Thoracic aorta (tissue), 2 donors: ENCODE measurements around the gene BRD9. TPM values are rescaled to one million over a fixed set of nuclear protein-coding genes. Genes with fewer than 3 reads are reported as not detected.

Experiments
- ATAC-seq: fragments of 150-250 bp; one replicate; pipeline ENCODE4 v1.8.0; 2017; ENCODE audit warnings: low read depth; ENCODE audit not compliant: insufficient number of reproducible peaks, low FRiP score
- DNase-seq: peaks from one replicate; pipeline ENCODE4 v3.0.0-alpha.2; 2020; ENCODE audit warnings: low spot score
- H3K27ac ChIP-seq, 2 donors: fragments of 200-600 bp; sonication (generic); 1 replicate in 1 of 2; 2 replicates in 1 of 2; pipeline ENCODE4 v1.5.1; 2016; ENCODE audit warnings: mild to moderate bottlenecking in 2 of 2, moderate library complexity in 2 of 2
- H3K27me3 ChIP-seq: fragments of 200-600 bp; sonication (generic); replicated peaks from 2 replicates; pipeline ENCODE4 v1.6.0; 2016; ENCODE audit warnings: mild to moderate bottlenecking; ENCODE audit not compliant: insufficient read depth
- H3K36me3 ChIP-seq: fragments of 200-600 bp; sonication (generic); one replicate; pipeline ENCODE4 v1.5.1; 2016
- H3K4me1 ChIP-seq, 2 donors: fragments of 200-600 bp; sonication (generic); 1 replicate in 1 of 2; 2 replicates in 1 of 2; pipeline versions ENCODE4 v1.5.1 to v1.6.0; 2016; ENCODE audit warnings: low read depth in 2 of 2, mild to moderate bottlenecking in 1 of 2; ENCODE audit not compliant: control insufficient read depth in 1 of 2
- H3K4me3 ChIP-seq: fragments of 200-600 bp; sonication (generic); 2 replicates; pipeline ENCODE4 v1.5.1; 2016; ENCODE audit warnings: mild to moderate bottlenecking
- H3K9me3 ChIP-seq: fragments of 200-600 bp; sonication (generic); 2 replicates; pipeline ENCODE4 v1.5.1; 2016
- total RNA-seq, 2 donors: library from RNA; depleted of rRNA; stranded (reverse); fragments of >200 nt; gene quantifications; one replicate each; pipeline versions ENCODE4 v1.1.0 to v1.2.3, GENCODE V29; 2016
- TF ChIP-seq, protein P1 (sequence below): fragments of 200-600 bp; sonication (generic); IDR thresholded peaks from one replicate; pipeline ENCODE4 v1.5.1; 2019; ENCODE audit warnings: antibody characterized with exemption

BRD9 gene
- total RNA-seq, 2 donors from 2014 or later = 30.7 to 54.5 TPM

DNA sequence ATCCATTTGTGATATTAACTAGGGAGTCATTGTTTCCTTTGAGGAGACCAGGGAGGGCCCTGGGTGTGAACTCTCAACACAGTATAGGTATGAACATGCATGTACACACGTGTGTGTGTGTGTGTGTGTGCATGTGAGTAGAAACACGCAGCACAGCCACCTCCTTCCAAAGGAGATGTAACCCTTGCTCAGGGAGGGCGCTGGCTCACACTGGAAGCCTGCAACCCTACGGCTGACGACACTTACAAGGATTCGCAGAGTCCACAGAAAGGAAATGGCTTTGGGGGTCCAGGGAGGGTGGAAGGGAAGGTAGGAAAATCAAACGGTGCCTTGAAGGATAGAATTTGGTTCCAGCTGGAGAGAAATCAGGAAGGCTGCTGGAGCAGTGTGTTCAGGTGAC is 22.0 kb upstream of the BRD9 start:
- ATAC-seq = no peak
- Histone ChIP-seq H3K36me3 (no peaks in the 10 kb centered on the region), H3K4me3 (no peak overlapping the region), H3K4me1 (no peaks in the 10 kb centered on the region), H3K27ac (no peak overlapping the region), H3K27me3 (no peaks in the 10 kb centered on the region), H3K9me3 (no peaks in the 10 kb centered on the region)
- TF ChIP-seq, protein P1, sequence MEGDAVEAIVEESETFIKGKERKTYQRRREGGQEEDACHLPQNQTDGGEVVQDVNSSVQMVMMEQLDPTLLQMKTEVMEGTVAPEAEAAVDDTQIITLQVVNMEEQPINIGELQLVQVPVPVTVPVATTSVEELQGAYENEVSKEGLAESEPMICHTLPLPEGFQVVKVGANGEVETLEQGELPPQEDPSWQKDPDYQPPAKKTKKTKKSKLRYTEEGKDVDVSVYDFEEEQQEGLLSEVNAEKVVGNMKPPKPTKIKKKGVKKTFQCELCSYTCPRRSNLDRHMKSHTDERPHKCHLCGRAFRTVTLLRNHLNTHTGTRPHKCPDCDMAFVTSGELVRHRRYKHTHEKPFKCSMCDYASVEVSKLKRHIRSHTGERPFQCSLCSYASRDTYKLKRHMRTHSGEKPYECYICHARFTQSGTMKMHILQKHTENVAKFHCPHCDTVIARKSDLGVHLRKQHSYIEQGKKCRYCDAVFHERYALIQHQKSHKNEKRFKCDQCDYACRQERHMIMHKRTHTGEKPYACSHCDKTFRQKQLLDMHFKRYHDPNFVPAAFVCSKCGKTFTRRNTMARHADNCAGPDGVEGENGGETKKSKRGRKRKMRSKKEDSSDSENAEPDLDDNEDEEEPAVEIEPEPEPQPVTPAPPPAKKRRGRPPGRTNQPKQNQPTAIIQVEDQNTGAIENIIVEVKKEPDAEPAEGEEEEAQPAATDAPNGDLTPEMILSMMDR = no peak
- no peak for DNase-seq

DNA sequence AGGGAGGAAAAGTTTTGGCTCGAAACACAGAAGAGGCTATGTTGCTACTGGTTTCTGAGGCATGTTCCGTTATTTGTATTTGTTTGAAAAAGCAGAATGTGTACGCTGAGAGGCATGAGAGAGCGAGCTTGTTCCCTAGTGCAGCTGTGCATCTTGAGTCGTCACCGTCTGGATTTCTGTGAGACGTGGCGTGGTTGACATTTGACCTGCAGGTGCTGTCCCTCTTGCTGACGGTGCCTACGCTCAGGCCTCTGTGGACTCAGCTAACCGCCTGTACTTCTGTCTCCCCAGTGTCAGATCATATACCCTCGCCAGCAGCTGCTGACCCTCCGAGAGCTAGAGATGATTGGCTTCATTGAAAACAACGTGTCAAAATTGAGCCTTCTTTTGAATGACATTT is 21.6 kb upstream of the BRD9 start:
- Histone ChIP-seq H3K9me3 (no peaks in the 10 kb centered on the region), H3K27ac (no peak overlapping the region), H3K36me3 (no peaks in the 10 kb centered on the region), H3K4me3 (no peak overlapping the region), H3K27me3 (no peaks in the 10 kb centered on the region), H3K4me1 (no peaks in the 10 kb centered on the region)
- TF ChIP-seq, protein P1 = no peak
- no peak for DNase-seq
- ATAC-seq = no peak

DNA sequence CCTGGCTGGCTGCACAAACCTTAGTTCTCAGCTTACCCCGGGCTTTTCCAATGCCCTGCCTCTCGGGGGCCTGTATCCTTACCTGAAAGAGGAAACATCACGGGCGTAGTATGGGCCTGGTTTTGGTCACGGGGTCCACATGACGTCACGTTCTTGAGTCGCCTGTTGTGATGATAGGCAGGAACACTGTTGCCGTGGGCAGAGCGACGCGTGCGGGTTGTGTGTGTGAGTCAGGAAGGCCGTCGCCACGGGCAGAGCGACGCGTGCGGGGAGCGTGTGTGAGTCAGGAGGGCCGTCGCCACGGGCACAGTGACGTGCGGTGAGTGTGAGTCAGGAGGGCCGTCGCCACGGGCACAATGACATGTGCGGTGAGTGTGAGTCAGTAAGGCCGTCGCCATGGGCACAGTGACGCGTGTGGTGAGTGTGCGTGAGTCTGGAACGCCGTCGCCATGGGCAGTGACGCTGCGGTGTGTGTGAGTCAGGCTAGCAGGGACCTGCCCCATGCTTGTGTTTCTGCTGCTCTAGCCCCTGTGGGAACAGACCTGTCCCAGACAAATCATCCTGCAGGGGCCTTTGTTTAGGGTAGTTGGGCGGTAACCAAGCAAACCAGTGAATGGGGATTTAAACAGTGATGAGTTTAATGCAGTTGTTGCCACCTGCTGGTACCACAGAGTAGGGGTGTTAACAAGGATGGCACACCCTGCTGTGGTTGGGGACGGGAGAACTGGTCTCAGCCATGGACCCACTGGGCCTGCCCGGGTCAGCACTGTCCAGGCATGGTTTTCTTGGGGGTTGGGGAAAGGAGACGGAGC is 19.9 kb upstream of the BRD9 start:
- H3K9me3 ChIP-seq = no peaks in the 10 kb centered on the region
- no peak overlapping the region for H3K4me3 ChIP-seq
- H3K27ac ChIP-seq = no peak overlapping the region
- no peaks in the 10 kb centered on the region for H3K27me3 ChIP-seq
- no peaks in the 10 kb centered on the region for H3K36me3 ChIP-seq
- ATAC-seq = no peak
- no peaks in the 10 kb centered on the region for H3K4me1 ChIP-seq
- TF ChIP-seq, protein P1 = no peak
- DNase-seq = no peak

- Histone ChIP-seq H3K27ac (no peak overlapping the region), H3K4me3 (no peak overlapping the region), H3K36me3 (no peaks in the 10 kb centered on the region), H3K4me1 (no peaks in the 10 kb centered on the region), H3K27me3 (no peaks in the 10 kb centered on the region), H3K9me3 (no peaks in the 10 kb centered on the region)
- DNase-seq (no peak), ATAC-seq (no peak)
- TF ChIP-seq, protein P1 = no peak
These were observed 19.0 kb upstream of the BRD9 start for GRCh38 chr5:911601-912000.

DNA sequence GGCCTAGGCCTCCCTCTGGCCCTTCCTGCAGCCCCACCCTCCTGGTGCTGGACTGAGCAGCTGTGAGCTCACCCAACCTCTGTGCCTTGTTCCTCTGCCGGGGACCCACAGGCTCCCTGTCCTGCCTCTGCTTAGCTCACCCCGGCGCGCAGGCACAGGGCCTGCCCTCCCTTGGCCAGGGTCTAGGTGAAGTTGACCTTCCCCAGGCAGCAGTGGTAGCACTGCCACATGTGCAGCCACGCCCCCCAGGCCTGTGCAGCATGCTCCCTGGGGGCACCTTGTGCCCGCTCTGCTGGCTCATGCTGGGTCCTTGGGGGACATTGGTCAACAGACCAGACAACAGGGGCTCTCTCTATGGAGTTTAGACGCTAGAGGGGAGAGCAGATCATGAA is 18.2 kb upstream of the BRD9 start:
- DNase-seq = no peak

More for the DNA sequence above, 18.2 kb upstream of the BRD9 start:
- no peak for ATAC-seq
- Histone ChIP-seq H3K27ac (no peak overlapping the region), H3K27me3 (no peaks in the 10 kb centered on the region), H3K4me1 (no peaks in the 10 kb centered on the region), H3K4me3 (no peak overlapping the region), H3K9me3 (no peaks in the 10 kb centered on the region), H3K36me3 (no peaks in the 10 kb centered on the region)
- TF ChIP-seq, protein P1 = no peak
